A673 (cell line): ENCODE results near the gene SELE. TPM values are rescaled to one million over a fixed set of nuclear protein-coding genes. Genes with fewer than 3 reads are reported as not detected.

Experiments
- BruUV-seq: library from RNA; stranded (reverse); fragments of 400-500 nt; replicated peaks from 2 replicates; lab custom pipeline; 2021; lab: Mats Ljungman, UMichigan
- CTCF ChIA-PET: fragments of 300-600 bp; sonication (Branson Sonifier 250); formaldehyde crosslinking; loops from one replicate; lab custom pipeline; 2022; ENCODE audit warnings: antibody characterized with exemption; lab: Charles Lee
- POLR2A ChIA-PET: fragments of 300-600 bp; sonication (Branson Sonifier 250); formaldehyde crosslinking; loops from one replicate; lab custom pipeline; 2022; ENCODE audit warnings: antibody characterized with exemption; ENCODE audit not compliant: low non-redundant PET; lab: Charles Lee
- DNase-seq: peaks from one replicate; pipeline ENCODE4 v3.0.0-alpha.2; 2015; ENCODE audit warnings: low spot score
- H3K27ac ChIP-seq: fragments of 200-600 bp; sonication (generic); 2 replicates; pipeline ENCODE4 v1.5.1; 2016; ENCODE audit warnings: mixed run types, low read depth, mild to moderate bottlenecking, mixed read lengths, antibody characterized with exemption, low read length; ENCODE audit not compliant: poor library complexity, severe bottlenecking
- H3K27me3 ChIP-seq: fragments of 200-600 bp; sonication (generic); replicated peaks from 2 replicates; pipeline ENCODE4 v1.6.1; 2017; ENCODE audit warnings: mixed run types, low read depth, mild to moderate bottlenecking, mixed read lengths, antibody characterized with exemption, low read length; ENCODE audit not compliant: insufficient read depth, poor library complexity
- H3K36me3 ChIP-seq: fragments of 200-600 bp; sonication (generic); 2 replicates; pipeline ENCODE4 v1.6.1; 2016; ENCODE audit warnings: mixed run types, mild to moderate bottlenecking, mixed read lengths, antibody characterized with exemption, low read length; ENCODE audit not compliant: insufficient read depth, poor library complexity, severe bottlenecking
- H3K4me1 ChIP-seq: fragments of 200-600 bp; sonication (generic); 2 replicates; pipeline ENCODE4 v1.6.1; 2017; ENCODE audit warnings: mixed run types, mild to moderate bottlenecking, mixed read lengths, antibody characterized with exemption, low read length; ENCODE audit not compliant: insufficient read depth, poor library complexity, severe bottlenecking
- H3K4me3 ChIP-seq: fragments of 200-600 bp; sonication (generic); 2 replicates; pipeline ENCODE4 v1.5.1; 2016; ENCODE audit warnings: low read depth, mixed run types, mild to moderate bottlenecking, mixed read lengths, low read length; ENCODE audit not compliant: poor library complexity, severe bottlenecking
- H3K9me3 ChIP-seq: fragments of 200-600 bp; sonication (generic); 2 replicates; pipeline ENCODE4 v1.6.1; 2016; ENCODE audit warnings: mixed run types, low read depth, mild to moderate bottlenecking, mixed read lengths, antibody characterized with exemption, low read length; ENCODE audit not compliant: poor library complexity, severe bottlenecking
- CTCF ChIP-seq: fragments of 300-800, 200-600 bp; sonication (generic); conservative IDR thresholded peaks from 2 replicates; pipeline ENCODE4 v1.5.1; 2017; ENCODE audit warnings: low read depth, mild to moderate bottlenecking, antibody characterized with exemption, low read length, moderate library complexity, mixed read lengths
- EZH2 ChIP-seq: fragments of 200-600 bp; sonication (generic); IDR thresholded peaks from 2 replicates; pipeline ENCODE4 v1.6.1; 2017; ENCODE audit warnings: borderline replicate concordance, low read depth, mild to moderate bottlenecking, mixed read lengths, antibody characterized with exemption, low read length; ENCODE audit not compliant: poor library complexity, severe bottlenecking
- intact Hi-C: fragments of 100-400 bp; cut with micrococcal nuclease; formaldehyde crosslinking; loops from one replicate; pipeline ENCODE4 v1.10.0; 2022; ENCODE audit not compliant: unreplicated experiment
- total RNA-seq: library from RNA; stranded (reverse); gene quantifications from 2 replicates; pipeline ENCODE4 v1.2.3, GENCODE V29; 2021

The SELE gene
- total RNA-seq, 1 experiment from 2014 or later: not detected

- CTCF ChIA-PET: no interaction called here
- BruUV-seq: no TSS peak
- intact Hi-C loops: no loop called here
Measured at GRCh38 chr1:169765580-169766331, 31.9 kb upstream of the SELE start.

GRCh38 chr1:169764919-169765318, 31.0 kb upstream of the SELE start:
- Histone ChIP-seq H3K36me3 (no peaks in the 10 kb centered on the region), H3K4me3 (no peak overlapping the region), H3K27ac (no peak overlapping the region), H3K4me1 (no peaks in the 10 kb centered on the region), H3K27me3 (no peaks in the 10 kb centered on the region), H3K9me3 (no peaks in the 10 kb centered on the region)
- DNase-seq: no peak
- CTCF ChIA-PET: no interaction called here
- intact Hi-C loops: no loop called here
- no TSS peak for BruUV-seq
- POLR2A ChIA-PET: no interaction called here
- TF ChIP-seq EZH2: no peak
- TF ChIP-seq CTCF: no peak

More at GRCh38 chr1:169765580-169766331, 31.9 kb upstream of the SELE start:
- Histone ChIP-seq H3K36me3 (no peaks in the 10 kb centered on the region), H3K4me3 (no peak overlapping the region), H3K9me3 (no peaks in the 10 kb centered on the region), H3K27me3 (no peaks in the 10 kb centered on the region), H3K27ac (no peak overlapping the region), H3K4me1 (no peaks in the 10 kb centered on the region)
- no peak for DNase-seq
- POLR2A ChIA-PET: no interaction called here
- TF ChIP-seq EZH2 (no peak), CTCF (no peak)

GRCh38 chr1:169762699-169763098, 28.8 kb upstream of the SELE start:
- POLR2A ChIA-PET: no interaction called here
- no peaks in the 10 kb centered on the region for H3K9me3 ChIP-seq
- H3K4me1 ChIP-seq: no peaks in the 10 kb centered on the region
- no peak overlapping the region for H3K27ac ChIP-seq
- no TSS peak for BruUV-seq
- H3K27me3 ChIP-seq: no peaks in the 10 kb centered on the region
- intact Hi-C loops: no loop called here
- no peaks in the 10 kb centered on the region for H3K36me3 ChIP-seq
- DNase-seq: no peak
- TF ChIP-seq EZH2: no peak
- no peak for TF ChIP-seq CTCF
- H3K4me3 ChIP-seq: no peak overlapping the region
- CTCF ChIA-PET: no interaction called here
